Hematopoietic multipotent progenitor cell treated with erythropoietin and hydrocortisone succinate and interleukin-3 and kit ligand, for 6 days (in vitro differentiated cells): ENCODE measurements around the gene LEMD3.

Experiments used
- DNase-seq: peaks from one replicate; pipeline ENCODE4 v3.0.0-alpha.2; 2015

Gene LEMD3

DNA sequence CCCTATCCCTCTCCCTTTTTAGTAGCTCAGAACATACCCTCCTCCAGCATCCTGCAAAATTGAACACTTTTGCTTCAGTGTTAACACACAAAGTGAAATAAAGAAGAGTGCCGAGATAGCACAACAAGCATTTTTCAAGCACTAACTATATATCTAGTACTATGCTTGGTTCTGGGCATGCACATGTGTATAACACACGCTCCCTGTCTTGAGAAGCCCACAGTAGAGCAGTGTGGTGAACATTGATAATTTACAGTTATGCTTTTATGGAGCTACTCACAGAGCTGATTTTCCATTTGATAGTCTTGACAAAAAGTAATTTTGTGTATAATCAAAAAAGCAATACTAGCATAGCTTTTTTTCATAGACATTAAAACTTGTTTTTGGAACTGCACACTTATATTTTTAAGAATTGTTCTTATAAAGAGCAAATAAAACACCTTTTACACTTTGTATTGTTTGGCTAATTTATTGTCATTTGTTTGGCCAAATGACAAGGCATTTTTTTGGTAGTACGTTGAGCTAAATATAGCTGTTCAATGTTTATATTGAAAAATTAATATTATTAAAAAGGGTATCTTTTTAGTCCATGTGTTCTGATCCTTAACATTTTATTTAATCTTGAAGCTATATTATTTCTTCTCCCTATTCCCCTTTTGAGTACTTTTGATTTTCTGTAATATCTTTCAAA, 39.7 kb downstream of the LEMD3 start:
- peak; percentile 76 for DNase-seq

- DNase-seq: peak; percentile 57
Measured at GRCh38 chr12:65209655-65210043, 40.3 kb downstream of the LEMD3 start.

GRCh38 chr12:65217086-65217485, 47.7 kb downstream of the LEMD3 start:
- DNase-seq: no peak

- no peak for DNase-seq
Measured at GRCh38 chr12:65220761-65221160, 51.4 kb downstream of the LEMD3 start.

- no peak for DNase-seq
Measured at GRCh38 chr12:65229441-65229840, 60.1 kb downstream of the LEMD3 start.

GRCh38 chr12:65232476-65233077, 63.2 kb downstream of the LEMD3 start:
- DNase-seq: peak; percentile 71

DNA sequence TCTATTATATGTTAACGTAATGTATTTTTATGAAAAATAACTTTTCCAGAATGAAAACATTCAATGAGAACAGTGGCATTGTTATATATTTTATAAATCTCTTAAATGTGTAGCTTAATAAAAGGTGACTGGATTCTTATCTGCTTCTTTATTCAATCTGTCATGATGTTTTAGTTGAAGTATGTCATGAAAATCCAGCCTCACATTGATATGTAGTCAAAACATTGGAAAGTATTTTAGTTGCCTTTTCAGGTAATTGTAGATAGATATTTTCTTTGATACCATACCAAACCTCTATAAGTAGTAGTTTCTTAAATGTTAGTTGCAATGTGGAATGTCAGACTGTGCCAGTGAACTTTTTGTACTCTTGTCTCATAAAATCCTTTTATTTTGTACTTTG, 67.8 kb downstream of the LEMD3 start:
- no peak for DNase-seq

DNA sequence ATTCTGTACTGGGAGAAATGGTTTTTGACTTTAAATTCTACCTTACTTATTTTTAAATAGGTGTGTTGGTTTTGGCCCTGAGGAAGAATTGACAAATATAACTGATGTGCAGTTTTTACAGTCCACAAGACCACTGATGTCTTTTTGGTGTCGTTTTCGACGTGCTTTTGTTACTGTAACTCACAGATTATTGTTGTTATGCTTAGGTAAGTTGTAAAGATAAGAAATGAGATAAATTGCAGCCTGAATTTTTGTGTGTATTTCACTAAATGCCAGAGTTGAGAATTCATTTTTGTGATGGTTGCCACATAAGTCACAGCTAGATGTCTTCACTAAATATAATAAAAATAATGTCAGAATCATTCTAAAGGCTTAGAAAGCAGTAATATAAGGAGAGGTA, 69.2 kb downstream of the LEMD3 start:
- DNase-seq: no peak

DNA sequence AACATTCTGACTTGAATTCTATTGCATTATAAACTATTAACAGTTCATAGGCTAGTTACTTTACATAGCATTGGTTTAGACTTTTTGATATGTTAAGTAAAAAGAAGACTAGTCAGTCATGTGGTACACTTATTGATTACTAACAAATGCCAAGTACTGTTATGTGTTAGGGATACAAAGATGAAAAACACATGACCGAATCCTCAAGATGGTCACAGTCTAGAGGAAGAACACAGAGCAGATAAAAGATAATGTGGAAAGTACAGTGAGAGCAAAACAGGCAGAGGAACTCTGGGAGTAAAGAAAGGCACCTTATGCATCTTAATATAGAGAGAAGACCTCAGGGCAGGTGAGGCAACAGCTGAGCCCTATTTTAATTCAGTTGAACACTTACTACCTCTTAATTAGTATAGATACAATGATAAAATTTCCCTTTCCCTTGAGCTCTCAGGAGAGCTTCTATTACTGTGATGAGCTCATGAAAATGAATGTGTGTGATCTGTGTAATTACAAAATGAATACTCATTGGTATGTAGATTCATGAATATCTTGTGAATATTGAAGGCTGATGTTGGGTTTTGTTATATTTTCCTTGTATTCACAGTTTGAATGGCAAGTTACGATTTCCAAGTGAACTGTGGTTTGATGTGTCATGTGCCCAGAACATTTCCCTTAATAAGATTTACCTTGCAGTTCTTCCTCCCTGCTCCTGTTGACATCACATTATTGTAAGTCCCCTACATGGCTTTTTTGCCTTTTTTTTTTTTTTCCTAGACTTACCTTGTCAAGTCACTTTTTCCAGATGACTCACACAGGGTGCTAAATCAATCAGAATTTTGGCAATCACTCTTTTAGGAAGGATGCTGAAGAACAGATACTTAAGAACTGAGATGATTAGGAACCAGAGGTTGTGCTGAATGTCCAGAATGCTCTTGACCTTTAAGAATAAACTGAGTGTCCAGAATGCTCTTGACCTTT, 79.6 kb downstream of the LEMD3 start:
- DNase-seq: no peak

- no peak for DNase-seq
Measured at GRCh38 chr12:65252515-65252914, 83.1 kb downstream of the LEMD3 start.

- no peak for DNase-seq
Measured at GRCh38 chr12:65257986-65258385, 88.6 kb downstream of the LEMD3 start.

DNA sequence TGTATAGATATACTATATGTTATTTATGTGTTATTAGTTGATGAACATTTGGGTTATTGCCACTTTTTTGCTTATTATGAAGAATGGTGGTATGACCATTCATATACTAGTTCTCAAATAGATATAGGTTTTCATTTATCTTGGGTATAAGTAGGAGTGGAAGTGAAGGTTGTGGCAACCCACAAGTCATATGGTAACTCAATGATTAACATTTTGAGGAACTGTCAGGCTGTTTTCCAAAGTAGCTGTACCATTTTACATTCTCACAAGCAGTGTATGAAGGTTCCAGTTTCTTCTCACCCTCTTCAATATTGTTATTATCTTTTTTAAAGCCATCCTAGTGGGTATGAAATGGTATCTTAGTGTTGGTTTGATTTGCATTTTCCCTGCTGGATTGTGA, 90.1 kb downstream of the LEMD3 start:
- no peak for DNase-seq

- no peak for DNase-seq
Measured at GRCh38 chr12:65263777-65264176, 94.4 kb downstream of the LEMD3 start.

DNA sequence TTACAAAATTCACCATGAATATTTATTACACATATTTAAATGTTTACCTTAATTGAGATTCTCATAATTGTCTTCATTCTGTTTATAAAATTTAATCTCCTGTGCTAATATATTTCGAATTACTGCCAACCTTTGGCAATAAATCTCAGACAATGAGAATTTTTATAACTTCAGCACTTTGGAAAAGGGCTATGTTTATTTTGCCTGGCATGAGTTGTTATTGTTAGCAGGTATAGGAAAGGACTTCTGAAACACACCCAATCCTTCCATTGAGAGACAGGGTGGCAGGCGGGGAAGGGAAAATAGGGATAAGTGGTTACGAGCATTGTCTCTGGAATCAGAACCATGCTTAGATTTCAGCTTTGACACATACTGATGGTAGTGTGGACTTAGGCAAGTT, 97.0 kb downstream of the LEMD3 start:
- DNase-seq: no peak

GRCh38 chr12:65269603-65270002, 100.2 kb downstream of the LEMD3 start:
- DNase-seq: no peak

GRCh38 chr12:65274602-65275272, 105.4 kb downstream of the LEMD3 start:
- no peak for DNase-seq

DNA sequence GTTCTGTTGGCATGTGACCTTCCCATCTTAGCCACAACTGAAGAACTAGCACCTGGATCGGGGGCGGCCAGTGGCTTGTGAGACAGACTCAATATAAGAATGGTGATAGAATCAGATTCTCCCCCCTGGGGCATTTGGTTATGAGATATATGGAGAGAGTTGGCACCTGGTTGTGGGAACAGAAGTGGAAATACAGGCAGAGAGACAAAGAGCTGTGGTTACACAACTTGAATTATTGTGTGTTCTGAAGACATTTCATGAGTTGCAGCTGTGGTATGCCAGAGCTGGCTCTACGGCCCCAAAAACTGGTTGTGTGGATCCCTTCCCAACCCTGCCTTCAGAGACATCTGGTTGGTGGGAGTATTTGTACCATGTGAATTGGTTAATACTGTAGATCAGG, 106.2 kb downstream of the LEMD3 start:
- no peak for DNase-seq

DNA sequence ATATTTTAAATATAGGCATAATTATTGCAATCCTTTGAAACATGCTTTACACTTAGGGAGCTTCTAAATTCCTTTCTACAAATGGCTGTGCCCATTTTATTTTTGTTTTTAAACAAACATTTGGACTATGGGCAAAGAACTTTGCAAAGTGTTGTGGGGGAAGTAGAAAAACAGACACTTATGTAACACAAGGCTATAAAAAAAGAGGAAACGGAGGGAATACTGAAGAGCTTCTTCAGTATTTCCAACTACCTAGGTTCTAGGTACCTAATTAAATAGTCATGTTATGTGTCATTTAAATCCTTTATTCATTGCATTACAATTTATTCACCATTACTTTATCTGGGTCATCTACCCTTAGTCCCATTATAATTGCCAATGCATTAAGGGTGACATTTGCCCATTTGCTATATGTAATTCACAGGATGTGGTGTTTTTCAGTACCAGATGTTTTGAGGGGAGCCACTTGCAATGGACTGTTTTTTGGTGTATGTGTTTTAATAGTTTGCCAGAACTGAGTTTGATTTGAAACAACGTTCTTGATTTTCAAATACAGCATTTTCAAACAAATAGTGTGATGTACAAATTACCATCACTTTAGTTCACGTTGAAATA, 107.6 kb downstream of the LEMD3 start:
- DNase-seq: no peak

- no peak for DNase-seq
Measured at GRCh38 chr12:65277994-65278575, 108.7 kb downstream of the LEMD3 start.

- peak; percentile 57 for DNase-seq
Measured at GRCh38 chr12:65278576-65279368, 109.4 kb downstream of the LEMD3 start, which contains the start of gene MSRB3. MSRB3 (plus strand) TSS chr12:65278683; CDS start chr12:65308580, 29,897 bp downstream.
